ENCODE data around the gene FXN. TPM values are rescaled to one million over a fixed set of nuclear protein-coding genes. Genes with fewer than 3 reads are reported as not detected.

The FXN gene
- total RNA-seq, 4 donors from 2014 or later: 1.8 to 6.1 (median 3.9) TPM

DNA sequence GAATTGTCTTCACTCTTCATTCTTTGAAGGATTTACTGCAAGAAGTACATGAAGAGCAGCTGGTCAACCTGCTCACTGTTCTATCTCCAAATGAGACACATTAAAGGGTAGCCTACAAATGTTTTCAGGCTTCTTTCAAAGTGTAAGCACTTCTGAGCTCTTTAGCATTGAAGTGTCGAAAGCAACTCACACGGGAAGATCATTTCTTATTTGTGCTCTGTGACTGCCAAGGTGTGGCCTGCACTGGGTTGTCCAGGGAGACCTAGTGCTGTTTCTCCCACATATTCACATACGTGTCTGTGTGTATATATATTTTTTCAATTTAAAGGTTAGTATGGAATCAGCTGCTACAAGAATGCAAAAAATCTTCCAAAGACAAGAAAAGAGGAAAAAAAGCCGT, 37.6 kb downstream of the FXN start:
- intact Hi-C loops (cut with DNase I): no loop called here
- no peak for TF ChIP-seq POLR2A (IDR thresholded peaks at IDR 0.05)
- TF ChIP-seq, protein P1, sequence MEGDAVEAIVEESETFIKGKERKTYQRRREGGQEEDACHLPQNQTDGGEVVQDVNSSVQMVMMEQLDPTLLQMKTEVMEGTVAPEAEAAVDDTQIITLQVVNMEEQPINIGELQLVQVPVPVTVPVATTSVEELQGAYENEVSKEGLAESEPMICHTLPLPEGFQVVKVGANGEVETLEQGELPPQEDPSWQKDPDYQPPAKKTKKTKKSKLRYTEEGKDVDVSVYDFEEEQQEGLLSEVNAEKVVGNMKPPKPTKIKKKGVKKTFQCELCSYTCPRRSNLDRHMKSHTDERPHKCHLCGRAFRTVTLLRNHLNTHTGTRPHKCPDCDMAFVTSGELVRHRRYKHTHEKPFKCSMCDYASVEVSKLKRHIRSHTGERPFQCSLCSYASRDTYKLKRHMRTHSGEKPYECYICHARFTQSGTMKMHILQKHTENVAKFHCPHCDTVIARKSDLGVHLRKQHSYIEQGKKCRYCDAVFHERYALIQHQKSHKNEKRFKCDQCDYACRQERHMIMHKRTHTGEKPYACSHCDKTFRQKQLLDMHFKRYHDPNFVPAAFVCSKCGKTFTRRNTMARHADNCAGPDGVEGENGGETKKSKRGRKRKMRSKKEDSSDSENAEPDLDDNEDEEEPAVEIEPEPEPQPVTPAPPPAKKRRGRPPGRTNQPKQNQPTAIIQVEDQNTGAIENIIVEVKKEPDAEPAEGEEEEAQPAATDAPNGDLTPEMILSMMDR (IDR thresholded peaks at IDR 0.05): no peak
- no peak for DNase-seq
- Histone ChIP-seq H3K27me3 (no peaks in the 10 kb centered on the region), H3K27ac (no peak overlapping the region), H3K36me3 (peaks cover 0 to 42% (median 0%) of the 10 kb centered on the region in 3 donors), H3K4me1 (no peaks in the 10 kb centered on the region), H3K9me3 (no peaks in the 10 kb centered on the region), H3K4me3 (no peak overlapping the region)
- 60 to 65% methylated on average over 4 of the region's 4 CpGs for WGBS, 2 donors

DNA sequence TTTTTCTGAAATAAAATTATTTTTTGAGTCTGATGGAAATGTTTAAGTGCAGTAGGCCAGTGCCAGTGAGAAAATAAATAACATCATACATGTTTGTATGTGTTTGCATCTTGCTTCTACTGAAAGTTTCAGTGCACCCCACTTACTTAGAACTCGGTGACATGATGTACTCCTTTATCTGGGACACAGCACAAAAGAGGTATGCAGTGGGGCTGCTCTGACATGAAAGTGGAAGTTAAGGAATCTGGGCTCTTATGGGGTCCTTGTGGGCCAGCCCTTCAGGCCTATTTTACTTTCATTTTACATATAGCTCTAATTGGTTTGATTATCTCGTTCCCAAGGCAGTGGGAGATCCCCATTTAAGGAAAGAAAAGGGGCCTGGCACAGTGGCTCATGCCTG, 39.2 kb downstream of the FXN start:
- intact Hi-C loops (cut with DNase I): no loop called here
- DNase-seq: no peak
- H3K27me3 ChIP-seq: no peaks in the 10 kb centered on the region
- no peaks in the 10 kb centered on the region for H3K9me3 ChIP-seq
- no peak overlapping the region for H3K27ac ChIP-seq
- TF ChIP-seq, protein P1 (IDR thresholded peaks at IDR 0.05): no peak
- no peak for TF ChIP-seq POLR2A (IDR thresholded peaks at IDR 0.05)
- 57 to 89% methylated on average over 2 of the region's 2 CpGs for WGBS, 2 donors
- H3K4me1 ChIP-seq: no peaks in the 10 kb centered on the region
- H3K36me3 ChIP-seq: peaks cover 0 to 25% (median 0%) of the 10 kb centered on the region in 3 donors
- H3K4me3 ChIP-seq: no peak overlapping the region

DNA sequence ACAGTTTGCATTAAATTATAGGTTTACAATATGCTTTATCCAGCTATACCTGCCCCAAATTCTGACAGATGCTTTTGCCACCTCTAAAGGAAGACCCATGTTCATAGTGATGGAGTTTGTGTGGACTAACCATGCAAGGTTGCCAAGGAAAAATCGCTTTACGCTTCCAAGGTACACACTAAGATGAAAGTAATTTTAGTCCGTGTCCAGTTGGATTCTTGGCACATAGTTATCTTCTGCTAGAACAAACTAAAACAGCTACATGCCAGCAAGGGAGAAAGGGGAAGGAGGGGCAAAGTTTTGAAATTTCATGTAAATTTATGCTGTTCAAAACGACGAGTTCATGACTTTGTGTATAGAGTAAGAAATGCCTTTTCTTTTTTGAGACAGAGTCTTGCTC, 41.0 kb downstream of the FXN start:
- H3K4me3 ChIP-seq: no peak overlapping the region
- TF ChIP-seq, protein P1 (IDR thresholded peaks at IDR 0.05): no peak
- TF ChIP-seq POLR2A (IDR thresholded peaks at IDR 0.05): no peak
- peaks cover 0 to 20% (median 0%) of the 10 kb centered on the region in 3 donors for H3K36me3 ChIP-seq
- no peaks in the 10 kb centered on the region for H3K9me3 ChIP-seq
- intact Hi-C loops (cut with DNase I): no loop called here
- no peaks in the 10 kb centered on the region for H3K27me3 ChIP-seq
- no peak for DNase-seq
- peak overlapping the region in 1 of 4 donors; percentile 39 for H3K27ac ChIP-seq
- H3K4me1 ChIP-seq: no peaks in the 10 kb centered on the region
- WGBS, 2 donors: 71 to 83% methylated on average over 5 of the region's 5 CpGs

DNA sequence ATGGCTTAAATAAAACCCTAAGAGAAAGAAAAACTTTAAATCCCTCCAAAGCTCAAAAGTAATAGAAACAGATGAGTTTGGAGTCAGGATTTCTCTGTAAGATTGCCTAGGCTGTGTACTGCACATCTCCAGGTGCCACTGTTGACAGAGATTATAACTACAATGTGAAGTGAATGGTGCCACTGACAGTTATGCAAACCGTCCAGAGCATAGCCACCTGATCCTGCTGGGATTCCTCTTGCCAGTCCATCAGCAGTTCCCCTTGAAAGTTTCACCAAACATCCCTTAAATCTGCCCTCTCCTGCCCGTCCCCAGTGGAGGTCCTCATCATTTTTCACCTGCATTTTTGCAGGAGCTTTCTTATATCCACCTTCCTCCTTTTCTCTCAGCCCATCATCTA, 42.5 kb downstream of the FXN start:
- Histone ChIP-seq H3K36me3 (peaks cover 0 to 7% (median 0%) of the 10 kb centered on the region in 3 donors), H3K4me1 (no peaks in the 10 kb centered on the region), H3K9me3 (no peaks in the 10 kb centered on the region), H3K27ac (peak overlapping the region in 2 of 4 donors; percentile 9 to 49), H3K4me3 (no peak overlapping the region), H3K27me3 (no peaks in the 10 kb centered on the region)
- DNase-seq: no peak
- intact Hi-C loops (cut with DNase I): no loop called here
- TF ChIP-seq, protein P1 (IDR thresholded peaks at IDR 0.05): no peak
- no peak for TF ChIP-seq POLR2A (IDR thresholded peaks at IDR 0.05)
- 30 to 40% methylated on average over 2 of the region's 2 CpGs for WGBS, 2 donors

DNA sequence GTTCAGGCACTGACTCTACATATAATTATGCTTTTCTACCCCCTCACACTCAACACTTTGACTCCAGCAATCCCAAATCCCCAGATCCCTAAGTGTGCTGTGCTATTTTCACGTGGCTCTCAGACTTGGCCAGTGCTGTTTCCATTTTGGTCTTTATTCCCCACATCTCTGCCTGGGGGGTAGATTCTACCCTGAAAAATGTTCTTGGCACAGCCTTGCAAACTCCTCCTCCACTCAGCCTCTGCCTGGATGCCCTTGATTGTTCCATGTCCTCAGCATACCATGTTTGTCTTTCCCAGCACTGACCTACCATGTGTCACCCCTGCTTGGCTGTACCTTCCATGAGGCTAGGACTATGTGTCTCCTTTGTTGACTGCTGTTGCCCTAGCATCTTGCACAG, 43.0 kb downstream of the FXN start:
- no peak overlapping the region for H3K4me3 ChIP-seq
- intact Hi-C loops (cut with DNase I): no loop called here
- 0% methylated on average over 1 of the region's 1 CpG for whole genome bisulfite sequencing, 2 donors
- H3K36me3 ChIP-seq: peaks cover 0 to 2% (median 0%) of the 10 kb centered on the region in 3 donors
- no peak for TF ChIP-seq POLR2A (IDR thresholded peaks at IDR 0.05)
- TF ChIP-seq, protein P1 (IDR thresholded peaks at IDR 0.05): no peak
- no peaks in the 10 kb centered on the region for H3K9me3 ChIP-seq
- no peak for DNase-seq
- no peaks in the 10 kb centered on the region for H3K27me3 ChIP-seq
- H3K4me1 ChIP-seq: no peaks in the 10 kb centered on the region
- peak overlapping the region in 2 of 4 donors; percentile 9 to 49 for H3K27ac ChIP-seq

Data from esophagus squamous epithelium (tissue), 5 donors.